Smooth muscle cell (in vitro differentiated cells): ENCODE results near the gene GDPGP1. TPM values are rescaled to one million over a fixed set of nuclear protein-coding genes. Genes with fewer than 3 reads are reported as not detected.

Experiments used
- DNase-seq: peaks from one replicate; lab custom pipeline; 2025; ENCODE audit not compliant: unreplicated experiment; lab: John Stamatoyannopoulos, UW
- H2AFZ ChIP-seq: fragments of 200-600 bp; sonication (generic); 2 replicates; pipeline ENCODE4 v1.6.0; 2016; ENCODE audit warnings: antibody characterized with exemption, low read depth, mild to moderate bottlenecking
- H3F3A ChIP-seq: fragments of 200-600 bp; sonication (generic); 2 replicates; pipeline ENCODE4 v1.6.0; 2017; ENCODE audit warnings: antibody characterized with exemption, low read depth
- H3K27ac ChIP-seq: fragments of 200-600 bp; sonication (generic); 2 replicates; pipeline ENCODE4 v1.5.1; 2016; ENCODE audit warnings: low read depth, mild to moderate bottlenecking
- H3K27me3 ChIP-seq: fragments of 200-600 bp; sonication (generic); 2 replicates; pipeline ENCODE4 v1.6.1; 2016; ENCODE audit warnings: low read depth, mild to moderate bottlenecking
- H3K36me3 ChIP-seq: fragments of 200-600 bp; sonication (generic); 2 replicates; pipeline ENCODE4 v1.5.1; 2016; ENCODE audit warnings: low read depth
- H3K4me1 ChIP-seq: fragments of 200-600 bp; sonication (generic); 2 replicates; pipeline ENCODE4 v1.5.1; 2016; ENCODE audit warnings: low read depth
- H3K4me2 ChIP-seq: fragments of 200-600 bp; sonication (generic); 2 replicates; pipeline ENCODE4 v1.6.0; 2016; ENCODE audit warnings: mild to moderate bottlenecking
- H3K4me3 ChIP-seq: fragments of 200-600 bp; sonication (generic); 2 replicates; pipeline ENCODE4 v1.5.1; 2016; ENCODE audit warnings: mild to moderate bottlenecking
- H3K79me2 ChIP-seq: fragments of 200-600 bp; sonication (generic); 2 replicates; pipeline ENCODE4 v1.6.0; 2016; ENCODE audit warnings: low read depth, mild to moderate bottlenecking
- H3K9ac ChIP-seq: fragments of 200-600 bp; sonication (generic); 2 replicates; pipeline ENCODE4 v1.6.0; 2016; ENCODE audit warnings: low read depth
- H3K9me3 ChIP-seq: fragments of 200-600 bp; sonication (generic); replicated peaks from 2 replicates; pipeline ENCODE4 v1.5.1; 2016; ENCODE audit warnings: low read depth
- H4K20me1 ChIP-seq: fragments of 200-600 bp; sonication (generic); 2 replicates; pipeline ENCODE4 v1.6.0; 2016; ENCODE audit warnings: low read depth
- CTCF ChIP-seq: fragments of 200-600 bp; sonication (generic); IDR thresholded peaks from 2 replicates; pipeline ENCODE4 v1.5.1; 2017; ENCODE audit warnings: borderline replicate concordance, mild to moderate bottlenecking, antibody characterized with exemption; ENCODE audit not compliant: insufficient read depth, poor library complexity, severe bottlenecking
- WGBS: methylation state at CpG from one replicate; pipeline ENCODE4 v1.1.7; 2016; ENCODE audit warnings: low lambda C conversion rate; 5-methylcytosine and 5-hydroxymethylcytosine counted together
- polyA plus RNA-seq: library from polyadenylated mRNA; unstranded; fragments of >200 nt; fragmentation: Nextera tagmentation; extraction: Ambion mirVana; gene quantifications from 2 replicates; pipeline ENCODE4 v1.2.1, GENCODE V29; 2016
- total RNA-seq: library from RNA; depleted of rRNA; stranded (reverse); fragments of >200 nt; gene quantifications from 2 replicates; pipeline ENCODE4 v1.2.3, GENCODE V29; 2014

The GDPGP1 gene
- total and polyA plus RNA-seq, 2 experiments from 2014 or later: 0.09 to 0.21 TPM

DNA sequence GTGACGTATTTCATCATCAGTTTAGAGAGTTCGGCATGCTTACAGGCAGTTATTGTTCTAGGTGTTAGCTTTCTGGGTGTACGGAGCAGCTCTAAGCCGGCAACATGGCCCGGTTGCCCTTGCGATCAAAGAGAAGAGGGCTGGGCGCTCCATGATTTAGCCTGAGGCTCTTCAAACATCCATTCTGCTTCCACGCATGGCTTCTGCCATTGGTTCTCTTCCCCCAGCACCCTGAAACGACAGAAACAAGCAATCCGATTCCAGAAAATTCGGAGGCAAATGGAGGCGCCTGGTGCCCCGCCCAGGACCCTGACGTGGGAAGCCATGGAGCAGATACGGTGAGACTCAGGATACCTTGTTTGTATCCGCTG lies 32.0 kb downstream of the GDPGP1 start:
- 39% methylated on average over 16 of the region's 16 CpGs for WGBS
- DNase-seq: no peak

GRCh38 chr15:90266485-90266884 lies 32.5 kb downstream of the GDPGP1 start:
- Histone ChIP-seq H3K79me2 (peaks cover 22% of the 10 kb centered on the region), H2AFZ (peak overlapping the region; percentile 81), H3K27me3 (no peaks in the 10 kb centered on the region), H3K27ac (peak overlapping the region; percentile 78), H3F3A (no peaks in the 10 kb centered on the region), H3K4me3 (peak overlapping the region; percentile 73), H3K4me2 (peak overlapping the region; percentile 91), H3K9me3 (no peaks in the 10 kb centered on the region), H4K20me1 (peaks cover 27% of the 10 kb centered on the region), H3K9ac (peak overlapping the region; percentile 69), H3K4me1 (peaks cover 7% of the 10 kb centered on the region), H3K36me3 (no peaks in the 10 kb centered on the region)
- TF ChIP-seq CTCF: no peak
- DNase-seq: no peak
- WGBS: 51% methylated on average over 15 of the region's 15 CpGs

More for the DNA sequence above, 32.0 kb downstream of the GDPGP1 start:
- TF ChIP-seq CTCF: no peak
- peaks cover 27% of the 10 kb centered on the region for H4K20me1 ChIP-seq
- no peaks in the 10 kb centered on the region for H3F3A ChIP-seq
- no peaks in the 10 kb centered on the region for H3K9me3 ChIP-seq
- H3K4me3 ChIP-seq: peak overlapping the region; percentile 73
- H2AFZ ChIP-seq: peak overlapping the region; percentile 81
- peak overlapping the region; percentile 78 for H3K27ac ChIP-seq
- H3K9ac ChIP-seq: peak overlapping the region; percentile 69
- H3K4me1 ChIP-seq: peaks cover 7% of the 10 kb centered on the region
- peaks cover 22% of the 10 kb centered on the region for H3K79me2 ChIP-seq
- peak overlapping the region; percentile 91 for H3K4me2 ChIP-seq
- H3K36me3 ChIP-seq: no peaks in the 10 kb centered on the region
- H3K27me3 ChIP-seq: no peaks in the 10 kb centered on the region

- Histone ChIP-seq H3K4me3 (no peak overlapping the region), H3K27me3 (no peaks in the 10 kb centered on the region), H4K20me1 (peaks cover 27% of the 10 kb centered on the region), H2AFZ (no peak overlapping the region), H3K36me3 (no peaks in the 10 kb centered on the region), H3K9ac (no peak overlapping the region), H3K4me2 (no peak overlapping the region), H3F3A (no peaks in the 10 kb centered on the region), H3K9me3 (no peaks in the 10 kb centered on the region), H3K4me1 (peaks cover 7% of the 10 kb centered on the region), H3K79me2 (peaks cover 22% of the 10 kb centered on the region), H3K27ac (no peak overlapping the region)
- no peak for DNase-seq
- TF ChIP-seq CTCF: no peak
- 74% methylated on average over 1 of the region's 1 CpG for WGBS
Measured at GRCh38 chr15:90268415-90268814, 34.4 kb downstream of the GDPGP1 start.

DNA sequence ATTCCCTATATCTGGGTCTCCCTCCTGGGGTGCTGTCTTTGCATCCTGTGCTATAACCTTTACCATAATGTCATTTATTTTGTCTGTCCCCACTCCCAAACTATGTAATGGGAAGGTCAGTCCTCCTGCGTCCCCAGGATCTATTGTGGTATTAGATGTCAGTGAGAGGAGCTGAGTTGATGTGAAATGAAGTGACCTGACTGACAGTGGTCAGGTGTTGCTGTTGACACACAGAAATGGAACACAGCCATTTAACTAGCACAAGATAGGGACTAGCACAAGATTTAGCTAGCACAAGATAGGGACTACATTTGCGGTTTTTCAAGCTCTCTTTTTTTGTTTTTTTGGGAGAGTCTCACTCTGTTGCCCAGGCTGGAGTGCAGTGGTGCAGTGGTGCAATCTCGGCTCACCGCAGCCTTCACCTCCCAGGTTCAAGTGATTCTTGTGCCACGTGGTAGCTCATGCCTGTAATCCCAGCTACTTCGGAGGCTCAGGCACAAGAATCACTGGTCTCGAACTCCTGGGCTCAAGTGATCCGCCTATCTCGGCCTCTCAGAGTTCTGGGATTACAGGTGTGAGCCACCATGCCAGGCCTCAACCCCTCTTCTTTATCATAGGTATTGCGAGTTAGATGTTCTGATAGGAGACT lies 36.6 kb downstream of the GDPGP1 start:
- 95% methylated on average over 10 of the region's 10 CpGs for WGBS
- no peaks in the 10 kb centered on the region for H3K27me3 ChIP-seq
- no peak overlapping the region for H3K27ac ChIP-seq
- peaks cover 7% of the 10 kb centered on the region for H3K4me1 ChIP-seq
- no peak for TF ChIP-seq CTCF
- H3F3A ChIP-seq: no peaks in the 10 kb centered on the region
- peaks cover 22% of the 10 kb centered on the region for H3K79me2 ChIP-seq
- H3K4me3 ChIP-seq: no peak overlapping the region
- H3K4me2 ChIP-seq: no peak overlapping the region
- H2AFZ ChIP-seq: no peak overlapping the region
- H3K36me3 ChIP-seq: no peaks in the 10 kb centered on the region
- H4K20me1 ChIP-seq: peaks cover 27% of the 10 kb centered on the region
- H3K9ac ChIP-seq: no peak overlapping the region
- DNase-seq: no peak
- no peaks in the 10 kb centered on the region for H3K9me3 ChIP-seq
